Vagina (tissue), 2 donors: Measurements from ENCODE around the gene OBSCN. TPM values are rescaled to one million over a fixed set of nuclear protein-coding genes. Genes with fewer than 3 reads are reported as not detected.

ENCODE experiments used
- DNase-seq, 2 donors: peaks; one replicate each; pipeline ENCODE4 v3.0.0-alpha.2; 2017; ENCODE audit errors: extremely low spot score in 2 of 2
- H3K27ac ChIP-seq: fragments of 200-600 bp; sonication (generic); one replicate; pipeline ENCODE4 v1.5.1; 2019
- H3K27me3 ChIP-seq: fragments of 200-600 bp; sonication (generic); one replicate; pipeline ENCODE4 v1.5.1; 2019
- H3K36me3 ChIP-seq, 2 donors: fragments of 200-600 bp; sonication (generic); one replicate each; pipeline ENCODE4 v1.5.1; 2017 to 2019
- H3K4me1 ChIP-seq: fragments of 200-600 bp; sonication (generic); one replicate; pipeline ENCODE4 v1.5.1; 2019
- H3K4me3 ChIP-seq, 2 donors: fragments of 200-600 bp; sonication (generic); 1 replicate in 1 of 2; 2 replicates in 1 of 2; pipeline ENCODE4 v1.5.1; 2016 to 2019
- H3K9me3 ChIP-seq: fragments of 200-600 bp; sonication (generic); one replicate; pipeline ENCODE4 v1.5.1; 2019
- POLR2A ChIP-seq, 2 donors: fragments of 450-650 bp; IDR thresholded peaks; one replicate each; pipeline ENCODE4 v1.6.1; 2017; ENCODE audit warnings: antibody characterized with exemption in 2 of 2, mild to moderate bottlenecking in 2 of 2, moderate library complexity in 2 of 2
- POLR2AphosphoS5 ChIP-seq, 2 donors: sonication (generic); formaldehyde crosslinking; IDR thresholded peaks; one replicate each; pipeline ENCODE4 v1.9.0; 2017; ENCODE audit warnings: antibody characterized with exemption in 2 of 2, mild to moderate bottlenecking in 2 of 2, low read depth in 1 of 2; ENCODE audit not compliant: insufficient read depth in 1 of 2
- intact Hi-C: fragments of 100-400 bp; cut with DNase I; formaldehyde crosslinking; loops from one replicate; pipeline ENCODE4 v1.15.1; 2023
- total RNA-seq: library from RNA; depleted of rRNA; stranded (reverse); fragments of >200 nt; gene quantifications from one replicate; pipeline ENCODE4 v1.2.3, GENCODE V29; 2016
- TF ChIP-seq, protein P1 (sequence below), 3 experiments: fragments of 450-650 bp in 2 of 3; fragments of 200-600 bp in 1 of 3; sonication (generic) in 1 of 3; IDR thresholded peaks; one replicate each; pipeline ENCODE4 v1.5.1; 2017 to 2019; ENCODE audit warnings: antibody characterized with exemption in 3 of 3, mild to moderate bottlenecking in 2 of 3, moderate library complexity in 2 of 3

Gene OBSCN
- total RNA-seq, 1 donor from 2014 or later = 35.8 TPM

- TF ChIP-seq POLR2A (IDR thresholded peaks at IDR 0.05) = no peak
- TF ChIP-seq, protein P1, sequence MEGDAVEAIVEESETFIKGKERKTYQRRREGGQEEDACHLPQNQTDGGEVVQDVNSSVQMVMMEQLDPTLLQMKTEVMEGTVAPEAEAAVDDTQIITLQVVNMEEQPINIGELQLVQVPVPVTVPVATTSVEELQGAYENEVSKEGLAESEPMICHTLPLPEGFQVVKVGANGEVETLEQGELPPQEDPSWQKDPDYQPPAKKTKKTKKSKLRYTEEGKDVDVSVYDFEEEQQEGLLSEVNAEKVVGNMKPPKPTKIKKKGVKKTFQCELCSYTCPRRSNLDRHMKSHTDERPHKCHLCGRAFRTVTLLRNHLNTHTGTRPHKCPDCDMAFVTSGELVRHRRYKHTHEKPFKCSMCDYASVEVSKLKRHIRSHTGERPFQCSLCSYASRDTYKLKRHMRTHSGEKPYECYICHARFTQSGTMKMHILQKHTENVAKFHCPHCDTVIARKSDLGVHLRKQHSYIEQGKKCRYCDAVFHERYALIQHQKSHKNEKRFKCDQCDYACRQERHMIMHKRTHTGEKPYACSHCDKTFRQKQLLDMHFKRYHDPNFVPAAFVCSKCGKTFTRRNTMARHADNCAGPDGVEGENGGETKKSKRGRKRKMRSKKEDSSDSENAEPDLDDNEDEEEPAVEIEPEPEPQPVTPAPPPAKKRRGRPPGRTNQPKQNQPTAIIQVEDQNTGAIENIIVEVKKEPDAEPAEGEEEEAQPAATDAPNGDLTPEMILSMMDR (IDR thresholded peaks at IDR 0.05) = no peak
- TF ChIP-seq POLR2AphosphoS5 (IDR thresholded peaks at IDR 0.05; ENCODE audit: insufficient read depth in 1 of 2, low read depth in 1 of 2) = no peak
- Histone ChIP-seq H3K27ac (no peak overlapping the region), H3K27me3 (no peaks in the 10 kb centered on the region), H3K36me3 (no peaks in the 10 kb centered on the region), H3K4me3 (no peak overlapping the region), H3K4me1 (peaks cover 11% of the 10 kb centered on the region), H3K9me3 (no peaks in the 10 kb centered on the region)
- intact Hi-C loops = no loop called here
- DNase-seq = no peak
These were observed 72.5 kb downstream of the OBSCN start for GRCh38 chr1:228280106-228280901.

GRCh38 chr1:228280961-228281591 is 73.2 kb downstream of the OBSCN start:
- no peaks in the 10 kb centered on the region for H3K27me3 ChIP-seq
- no peak overlapping the region for H3K27ac ChIP-seq
- no peak overlapping the region for H3K4me3 ChIP-seq
- DNase-seq = no peak
- peaks cover 10% of the 10 kb centered on the region for H3K4me1 ChIP-seq
- intact Hi-C loops = no loop called here
- no peaks in the 10 kb centered on the region for H3K9me3 ChIP-seq
- TF ChIP-seq, protein P1 (IDR thresholded peaks at IDR 0.05) = no peak
- no peak for TF ChIP-seq POLR2AphosphoS5 (IDR thresholded peaks at IDR 0.05; ENCODE audit: insufficient read depth in 1 of 2, low read depth in 1 of 2)
- TF ChIP-seq POLR2A (IDR thresholded peaks at IDR 0.05) = no peak
- H3K36me3 ChIP-seq = no peaks in the 10 kb centered on the region

DNA sequence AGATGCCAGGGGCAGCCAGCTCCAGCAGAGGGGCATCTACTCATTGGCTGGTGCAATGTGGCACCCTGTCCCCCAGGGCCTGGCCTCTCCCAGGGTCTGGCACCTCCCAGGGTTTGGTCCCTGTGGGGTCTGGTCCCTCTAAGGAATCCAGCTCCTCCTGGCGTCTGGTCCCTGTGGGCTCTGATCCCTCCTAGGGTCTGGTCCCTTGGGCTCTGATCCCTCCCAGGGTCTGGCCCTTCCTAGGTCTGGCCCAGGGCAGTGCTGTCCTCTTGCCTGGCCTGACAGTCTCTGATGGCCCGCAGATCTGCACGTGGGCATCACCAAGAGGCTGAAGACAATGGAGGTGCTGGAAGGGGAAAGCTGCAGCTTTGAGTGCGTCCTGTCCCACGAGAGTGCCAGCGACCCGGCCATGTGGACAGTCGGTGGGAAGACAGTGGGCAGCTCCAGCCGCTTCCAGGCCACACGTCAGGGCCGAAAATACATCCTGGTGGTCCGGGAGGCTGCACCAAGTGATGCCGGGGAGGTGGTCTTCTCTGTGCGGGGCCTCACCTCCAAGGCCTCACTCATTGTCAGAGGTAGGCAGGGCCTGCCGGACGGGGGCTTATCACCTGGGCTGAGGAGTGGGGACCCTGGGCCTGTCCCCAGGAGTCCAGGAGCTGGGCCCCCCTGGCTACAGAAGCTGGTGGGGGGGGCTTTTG is 73.9 kb downstream of the OBSCN start:
- TF ChIP-seq POLR2A (IDR thresholded peaks at IDR 0.05) (no peak), POLR2AphosphoS5 (IDR thresholded peaks at IDR 0.05; ENCODE audit: insufficient read depth in 1 of 2, low read depth in 1 of 2) (no peak)
- TF ChIP-seq, protein P1 (IDR thresholded peaks at IDR 0.05) = no peak
- DNase-seq = no peak
- H3K4me3 ChIP-seq = no peak overlapping the region
- peaks cover 3% of the 10 kb centered on the region for H3K4me1 ChIP-seq
- no peaks in the 10 kb centered on the region for H3K36me3 ChIP-seq
- no peaks in the 10 kb centered on the region for H3K27me3 ChIP-seq
- no peak overlapping the region for H3K27ac ChIP-seq
- intact Hi-C loops = no loop called here
- H3K9me3 ChIP-seq = no peaks in the 10 kb centered on the region

DNA sequence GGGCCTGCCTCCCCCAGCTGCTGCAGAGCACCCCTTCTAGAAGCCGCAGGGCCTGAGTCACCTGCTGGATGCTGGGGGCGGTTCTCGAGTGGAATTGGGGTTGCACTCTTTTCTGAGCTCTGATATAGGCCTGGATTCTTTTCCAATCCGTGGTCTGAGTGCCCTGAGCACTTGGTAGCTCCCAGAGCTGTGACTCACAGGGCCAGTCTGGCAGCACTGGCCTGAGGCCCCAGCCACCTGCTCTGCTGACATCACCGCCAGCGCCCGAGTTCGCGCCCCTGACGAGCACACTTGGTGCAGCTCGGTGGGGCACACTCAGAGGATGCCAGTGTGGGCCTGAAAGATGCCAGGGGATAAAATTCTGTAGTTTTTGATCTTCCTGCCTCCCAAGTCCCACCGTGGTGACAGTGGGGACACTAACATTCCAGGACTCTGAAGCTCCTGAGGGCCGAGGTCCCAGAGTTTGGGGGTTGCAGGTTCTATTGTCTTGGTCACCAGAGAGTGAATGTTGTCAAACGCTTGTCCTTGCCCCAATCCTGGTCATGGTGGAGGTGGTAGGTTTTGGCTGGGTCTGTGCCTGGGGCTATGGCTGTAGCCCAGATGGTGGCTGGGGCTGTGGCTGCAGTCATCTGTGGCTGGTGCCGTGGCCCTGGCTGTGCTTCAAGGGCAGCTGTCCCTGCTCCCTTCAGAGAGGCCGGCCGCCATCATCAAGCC is 74.6 kb downstream of the OBSCN start:
- intact Hi-C loops = no loop called here
- Histone ChIP-seq H3K27me3 (no peaks in the 10 kb centered on the region), H3K9me3 (no peaks in the 10 kb centered on the region), H3K27ac (no peak overlapping the region), H3K4me1 (no peaks in the 10 kb centered on the region), H3K36me3 (no peaks in the 10 kb centered on the region), H3K4me3 (no peak overlapping the region)
- TF ChIP-seq POLR2A (IDR thresholded peaks at IDR 0.05) (no peak), POLR2AphosphoS5 (IDR thresholded peaks at IDR 0.05; ENCODE audit: insufficient read depth in 1 of 2, low read depth in 1 of 2) (no peak)
- TF ChIP-seq, protein P1 (IDR thresholded peaks at IDR 0.05) = no peak
- DNase-seq = no peak
